HepG2 (cell line): Measurements from ENCODE around the gene ZNF581. TPM values are rescaled to one million over a fixed set of nuclear protein-coding genes. Genes with fewer than 3 reads are reported as not detected.

Source experiments
- ARID4A ChIP-seq: sonication (generic); formaldehyde crosslinking; IDR thresholded peaks from 2 replicates; pipeline ENCODE4 v1.5.0; 2020; ENCODE audit warnings: mild to moderate bottlenecking, missing genetic modification reagents, borderline replicate concordance
- FOXA1 ChIP-seq, 2 experiments: fragments of 450-650 bp in 1 of 2; sonication (generic) in 1 of 2; formaldehyde crosslinking in 1 of 2; IDR thresholded peaks; 2 replicates each; pipeline versions ENCODE4 v1.4.0 to v1.6.1; 2016 to 2020; ENCODE audit warnings: missing genetic modification reagents in 1 of 2
- FOXK1 ChIP-seq: sonication (generic); formaldehyde crosslinking; IDR thresholded peaks from 2 replicates; pipeline ENCODE4 v1.4.0; 2020; ENCODE audit warnings: low read depth, missing genetic modification reagents, borderline replicate concordance
- HNRNPLL ChIP-seq: fragments of 200-400 bp; formaldehyde crosslinking; IDR thresholded peaks from 2 replicates; pipeline ENCODE4 v1.6.1; 2017; ENCODE audit warnings: mild to moderate bottlenecking, low read depth, low read length; ENCODE audit not compliant: poor library complexity, severe bottlenecking
- MAZ ChIP-seq, 2 experiments: sonication (generic) in 1 of 2; formaldehyde crosslinking in 1 of 2; IDR thresholded peaks; 2 replicates each; pipeline versions ENCODE4 v1.5.0 to v1.6.1; 2012 to 2020; ENCODE audit warnings: low read depth in 2 of 2, mild to moderate bottlenecking in 2 of 2, borderline replicate concordance in 1 of 2, improper control_type of control experiment in 1 of 2, low read length in 1 of 2, missing genetic modification reagents in 1 of 2, moderate library complexity in 1 of 2
- NFKBIZ ChIP-seq: IDR thresholded peaks from 2 replicates; pipeline ENCODE4 v1.6.1; 2018; ENCODE audit warnings: missing genetic modification reagents, missing compliant biosample characterization
- NONO ChIP-seq, 2 experiments: fragments of 450-650 bp in 1 of 2; sonication (generic) in 1 of 2; formaldehyde crosslinking in 1 of 2; IDR thresholded peaks in 1 of 2; conservative IDR thresholded peaks in 1 of 2; 2 replicates each; pipeline versions ENCODE4 v1.6.1 to v1.8.0; 2017 to 2022; ENCODE audit warnings: mild to moderate bottlenecking in 1 of 2, missing genetic modification reagents in 1 of 2, moderate library complexity in 1 of 2
- POLR2A ChIP-seq, 2 experiments: IDR thresholded peaks; 2 replicates each; pipeline ENCODE4 v1.6.1; 2011; ENCODE audit warnings: low read depth in 2 of 2, low read length in 2 of 2, mild to moderate bottlenecking in 1 of 2, moderate library complexity in 1 of 2; ENCODE audit not compliant: insufficient read depth in 1 of 2
- SIN3B ChIP-seq: fragments of 150-350 bp; IDR thresholded peaks from 2 replicates; pipeline ENCODE4 v1.6.1; 2014; ENCODE audit warnings: low read length
- TAF15 ChIP-seq: fragments of 200-400 bp; formaldehyde crosslinking; IDR thresholded peaks from one replicate; pipeline ENCODE4 v1.6.1; 2018; ENCODE audit warnings: mild to moderate bottlenecking, low read depth, low read length; ENCODE audit not compliant: poor library complexity, severe bottlenecking
- TOE1 ChIP-seq: sonication (generic); formaldehyde crosslinking; IDR thresholded peaks from 2 replicates; pipeline ENCODE4 v1.4.0; 2020; ENCODE audit warnings: mild to moderate bottlenecking, missing genetic modification reagents
- ZBTB10 ChIP-seq: sonication (generic); formaldehyde crosslinking; IDR thresholded peaks from 2 replicates; pipeline ENCODE4 v1.4.0; 2020; ENCODE audit warnings: missing genetic modification reagents, borderline replicate concordance
- ZFYVE20 ChIP-seq: sonication (generic); formaldehyde crosslinking; IDR thresholded peaks from 2 replicates; pipeline ENCODE4 v1.8.0; 2023; ENCODE audit warnings: low read depth, mild to moderate bottlenecking, moderate library complexity, missing genetic modification reagents, borderline replicate concordance
- ZNF143 ChIP-seq: sonication (generic); formaldehyde crosslinking; IDR thresholded peaks from 2 replicates; pipeline ENCODE4 v1.4.0; 2020; ENCODE audit warnings: missing genetic modification reagents
- ZNF18 ChIP-seq: sonication (generic); formaldehyde crosslinking; IDR thresholded peaks from 2 replicates; pipeline ENCODE4 v1.8.0; 2022; ENCODE audit warnings: mild to moderate bottlenecking, missing genetic modification reagents; ENCODE audit not compliant: insufficient replicate concordance
- ZNF333 ChIP-seq: sonication (generic); formaldehyde crosslinking; IDR thresholded peaks from 2 replicates; pipeline ENCODE4 v1.4.0; 2020; ENCODE audit warnings: mild to moderate bottlenecking, missing genetic modification reagents, borderline replicate concordance
- ZNF460 ChIP-seq: sonication (generic); formaldehyde crosslinking; IDR thresholded peaks from 2 replicates; pipeline ENCODE4 v1.5.1; 2020; ENCODE audit warnings: missing genetic modification reagents, mild to moderate bottlenecking, borderline replicate concordance
- ZNF792 ChIP-seq: IDR thresholded peaks from 2 replicates; pipeline ENCODE4 v1.6.1; 2016
- polyA plus RNA-seq, 8 experiments: library from polyadenylated mRNA; depleted of rRNA in 3 of 8; stranded (reverse) in 7 of 8; unstranded in 1 of 8; fragments of >200 nt; fragmentation: Illumina TruSeq in 4 of 8; extraction: Trizol in 4 of 8; gene quantifications; 2 replicates each; pipeline versions ENCODE4 v1.2.1 to v1.2.3, GENCODE V29; 2011 to 2016; ENCODE audit warnings: low read depth in 4 of 8, missing spikeins in 1 of 8, mixed read lengths in 1 of 8; ENCODE audit not compliant: insufficient read depth in 1 of 8
- total RNA-seq, 5 experiments: library from RNA; depleted of rRNA; stranded (reverse); fragments of >200 nt; fragmentation: Illumina TruSeq; extraction: Trizol; gene quantifications; 2 replicates each; pipeline ENCODE4 v1.2.3, GENCODE V29; 2016; ENCODE audit warnings: low read depth in 1 of 5

ZNF581 gene
- total and polyA plus RNA-seq, 2 of the 13 experiments (the other 11 are each of a cell fraction or from before 2014, with no cell fraction given) = 19.6 to 49.5 TPM

GRCh38 chr19:55642153-55643002 is 1.1 kb upstream of the ZNF581 start (continued):
- no peak; the same call in 1 of the 2 replicates for TF ChIP-seq ARID4A (CRISPR knock-in tag)
- TF ChIP-seq MAZ (IDR thresholded peaks at IDR 0.05; ENCODE audit: borderline replicate concordance, low read depth, low read length) = no peak
- TF ChIP-seq MAZ (CRISPR knock-in tag; IDR thresholded peaks at IDR 0.05; ENCODE audit: low read depth) = 0 out of 2 replicates have a peak, but pooled peaks have one; percentile 28
- TF ChIP-seq FOXA1 (IDR thresholded peaks at IDR 0.05) = no peak
- peak; percentile 2; the same call in 1 of the 2 replicates for TF ChIP-seq FOXA1 (CRISPR knock-in tag; IDR thresholded peaks at IDR 0.05)
- no peak for TF ChIP-seq FOXK1
- TF ChIP-seq ZNF460 (CRISPR knock-in tag) = no peak
- no peak for TF ChIP-seq SIN3B
- TF ChIP-seq ZFYVE20 (CRISPR knock-in tag) = peak; percentile 72; the same call in 1 of the 2 replicates
- no peak for TF ChIP-seq TOE1 (CRISPR knock-in tag)
- no peak for TF ChIP-seq ZNF18 (CRISPR knock-in tag)
- no peak for TF ChIP-seq ZNF792
- peak; percentile 21 for TF ChIP-seq HNRNPLL
- no peak for TF ChIP-seq ZNF333 (CRISPR knock-in tag)
- TF ChIP-seq NONO (IDR thresholded peaks at IDR 0.05) = no peak
- TF ChIP-seq NONO (CRISPR knock-in tag; conservative IDR thresholded peaks at IDR 0.05) = peak; percentile 32; the same call in 1 of the 2 replicates
- TF ChIP-seq ZBTB10 (CRISPR knock-in tag) = no peak
- TF ChIP-seq ZNF143 (CRISPR knock-in tag) = no peak
- TF ChIP-seq TAF15 = no peak
- TF ChIP-seq NFKBIZ (CRISPR knock-in tag) = no peak
- TF ChIP-seq POLR2A (IDR thresholded peaks at IDR 0.05; ENCODE audit: insufficient read depth in 1 of 2, low read depth in 2 of 2, low read length in 2 of 2) = no peak
